Parathyroid adenoma (tissue), 2 donors: ENCODE measurements around the gene EFNA5.

Experiments used
- H2AFZ ChIP-seq: fragments of 300-600 bp; sonication (generic); one replicate; pipeline ENCODE4 v1.7.0; 2017; ENCODE audit warnings: antibody characterized with exemption, mild to moderate bottlenecking
- H3K27ac ChIP-seq: fragments of 300-600 bp; sonication (generic); one replicate; pipeline ENCODE4 v1.7.0; 2017
- H3K27me3 ChIP-seq: fragments of 300-600 bp; sonication (generic); one replicate; pipeline ENCODE4 v1.7.0; 2017; ENCODE audit warnings: low read length; ENCODE audit not compliant: control insufficient read depth, insufficient read depth
- H3K36me3 ChIP-seq: fragments of 300-600 bp; sonication (generic); one replicate; pipeline ENCODE4 v1.7.0; 2017; ENCODE audit warnings: low read length; ENCODE audit not compliant: control insufficient read depth, insufficient read depth
- H3K4me1 ChIP-seq: fragments of 300-600 bp; sonication (generic); one replicate; pipeline ENCODE4 v1.7.0; 2017; ENCODE audit warnings: control low read depth
- H3K4me2 ChIP-seq: fragments of 300-600 bp; sonication (generic); one replicate; pipeline ENCODE4 v1.7.0; 2017; ENCODE audit warnings: low read length
- H3K4me3 ChIP-seq: fragments of 300-600 bp; sonication (generic); one replicate; pipeline ENCODE4 v1.7.0; 2017; ENCODE audit warnings: low read depth, low read length
- H3K79me2 ChIP-seq: fragments of 300-600 bp; sonication (generic); one replicate; pipeline ENCODE4 v1.7.0; 2017; ENCODE audit warnings: control low read depth
- H3K9ac ChIP-seq: fragments of 300-600 bp; sonication (generic); one replicate; pipeline ENCODE4 v1.7.0; 2017; ENCODE audit warnings: mild to moderate bottlenecking
- H3K9me3 ChIP-seq: fragments of 300-600 bp; sonication (generic); one replicate; pipeline ENCODE4 v1.7.0; 2017; ENCODE audit warnings: low read length; ENCODE audit not compliant: control insufficient read depth
- CTCF ChIP-seq: fragments of 300-600 bp; sonication (generic); IDR thresholded peaks from one replicate; pipeline ENCODE4 v1.7.0; 2017; ENCODE audit warnings: antibody characterized with exemption, mild to moderate bottlenecking
- donor health status: primary hyperparathyroidism.

EFNA5 gene

GRCh38 chr5:107636555-107636954 is 34.2 kb downstream of the EFNA5 start:
- Histone ChIP-seq H3K36me3 (no peaks in the 10 kb centered on the region), H3K9me3 (no peaks in the 10 kb centered on the region), H3K4me3 (no peak overlapping the region), H3K4me2 (no peak overlapping the region), H3K79me2 (no peaks in the 10 kb centered on the region), H3K9ac (no peak overlapping the region), H3K27me3 (no peaks in the 10 kb centered on the region), H3K27ac (no peak overlapping the region), H3K4me1 (no peaks in the 10 kb centered on the region), H2AFZ (no peak overlapping the region)
- TF ChIP-seq CTCF, result no peak

GRCh38 chr5:107636068-107636467 is 34.7 kb downstream of the EFNA5 start:
- no peak for TF ChIP-seq CTCF
- H3K4me1 ChIP-seq, result no peaks in the 10 kb centered on the region
- H3K36me3 ChIP-seq, result no peaks in the 10 kb centered on the region
- H3K4me3 ChIP-seq, result no peak overlapping the region
- no peak overlapping the region for H3K4me2 ChIP-seq
- H3K27ac ChIP-seq, result no peak overlapping the region
- no peaks in the 10 kb centered on the region for H3K79me2 ChIP-seq
- H3K27me3 ChIP-seq, result no peaks in the 10 kb centered on the region
- H3K9ac ChIP-seq, result no peak overlapping the region
- H2AFZ ChIP-seq, result no peak overlapping the region
- H3K9me3 ChIP-seq, result no peaks in the 10 kb centered on the region

- Histone ChIP-seq H2AFZ (no peak overlapping the region), H3K4me3 (no peak overlapping the region), H3K9me3 (no peaks in the 10 kb centered on the region), H3K27ac (no peak overlapping the region), H3K4me2 (no peak overlapping the region), H3K79me2 (no peaks in the 10 kb centered on the region), H3K36me3 (no peaks in the 10 kb centered on the region), H3K4me1 (no peaks in the 10 kb centered on the region), H3K9ac (no peak overlapping the region), H3K27me3 (no peaks in the 10 kb centered on the region)
- TF ChIP-seq CTCF, result no peak
Observed at GRCh38 chr5:107634981-107635848, 35.5 kb downstream of the EFNA5 start.

- H3K4me1 ChIP-seq, result no peaks in the 10 kb centered on the region
- H3K4me2 ChIP-seq, result no peak overlapping the region
- TF ChIP-seq CTCF, result no peak
- H3K27ac ChIP-seq, result no peak overlapping the region
- no peak overlapping the region for H3K9ac ChIP-seq
- no peaks in the 10 kb centered on the region for H3K27me3 ChIP-seq
- no peaks in the 10 kb centered on the region for H3K79me2 ChIP-seq
- no peaks in the 10 kb centered on the region for H3K9me3 ChIP-seq
- no peak overlapping the region for H2AFZ ChIP-seq
- H3K4me3 ChIP-seq, result no peak overlapping the region
- no peaks in the 10 kb centered on the region for H3K36me3 ChIP-seq
Observed at GRCh38 chr5:107633171-107633901, 37.4 kb downstream of the EFNA5 start.
